K562 treated with DMSO at 1 percent for 4 hours (cell line): Measurements from ENCODE around the gene MRPL16. TPM values are rescaled to one million over a fixed set of nuclear protein-coding genes. Genes with fewer than 3 reads are reported as not detected.

Experiments used
- total RNA-seq: library from RNA; unstranded; fragments of 300-600 nt; gene quantifications from 2 replicates; pipeline ENCODE4 v1.2.3, GENCODE V29; 2022; ENCODE audit not compliant: insufficient read depth

MRPL16 gene
- 72.5 and 91.7 TPM in 2 replicates for total RNA-seq

GRCh38 chr11:59810189-59810910 lies at the start of gene MRPL16:
Gene MRPL16, minus strand, starts transcription at chr11:59810778. Its CDS starts 120 bp downstream, at chr11:59810658.

GRCh38 chr11:59845399-59845798 lies 34.8 kb upstream of the MRPL16 start, which contains the start of gene CBLIF:
Gene CBLIF, minus strand, starts transcription at chr11:59845499. Its CDS starts 46 bp downstream, at chr11:59845453.

Other genes with a start within 250 kb of the MRPL16 start
- 31.3 and 36.8 TPM in 2 replicates for gene OSBP, start 195.0 kb downstream of the MRPL16 start, total RNA-seq
- 22.5 and 25.2 TPM in 2 replicates for gene PATL1, start 141.7 kb downstream of the MRPL16 start, total RNA-seq
- not detected in 2 replicates for gene OR10V1, start 96.9 kb downstream of the MRPL16 start, total RNA-seq
- gene STX3, start 55.4 kb downstream of the MRPL16 start, total RNA-seq = 88.8 and 100 TPM in 2 replicates
- gene CBLIF, start 34.7 kb upstream of the MRPL16 start, total RNA-seq = not detected in 2 replicates
- 168 and 228 TPM in 2 replicates for gene TCN1, start 55.7 kb upstream of the MRPL16 start, total RNA-seq
- gene OOSP3, start 68.0 kb upstream of the MRPL16 start, total RNA-seq = not detected in 2 replicates
- 1.3 TPM in 1 of 2 replicates, not detected in the other for gene OOSP1, start 127.7 kb upstream of the MRPL16 start, total RNA-seq
- not detected in 2 replicates for gene OOSP4A, start 153.3 kb upstream of the MRPL16 start, total RNA-seq
- not detected in 2 replicates for gene OOSP4B, start 206.4 kb upstream of the MRPL16 start, total RNA-seq
- not detected in 2 replicates for gene OOSP2, start 229.6 kb upstream of the MRPL16 start, total RNA-seq
- gene MS4A3, start 245.9 kb upstream of the MRPL16 start, total RNA-seq = 119 and 133 TPM in 2 replicates